ENCODE measurements around the gene KCNAB1.

DNA sequence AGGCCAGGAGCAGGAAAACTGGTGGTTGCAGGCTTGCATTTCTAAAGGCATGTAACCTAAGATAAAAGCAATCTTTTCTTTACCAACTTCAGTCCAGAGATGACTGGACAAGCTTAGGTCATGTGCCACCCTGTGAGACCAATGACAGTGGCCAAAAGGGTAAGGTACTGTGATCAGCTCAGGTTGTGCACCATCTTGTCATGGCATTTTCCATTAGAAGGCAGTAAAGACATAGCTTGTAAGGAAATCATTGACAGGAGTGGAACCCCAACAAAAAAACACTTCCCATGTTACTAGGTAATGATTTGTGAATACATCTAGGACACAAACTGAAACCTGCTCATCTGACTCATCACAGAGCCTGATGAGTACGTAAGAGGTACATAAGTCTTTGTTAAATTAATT lies 399.4 kb downstream of the KCNAB1 start:
- no peak for TF ChIP-seq EZH2 (IDR thresholded peaks at IDR 0.05; ENCODE audit: borderline replicate concordance, insufficient read depth, low read depth, low read length, poor library complexity, severe bottlenecking)
- TF ChIP-seq, protein P1, sequence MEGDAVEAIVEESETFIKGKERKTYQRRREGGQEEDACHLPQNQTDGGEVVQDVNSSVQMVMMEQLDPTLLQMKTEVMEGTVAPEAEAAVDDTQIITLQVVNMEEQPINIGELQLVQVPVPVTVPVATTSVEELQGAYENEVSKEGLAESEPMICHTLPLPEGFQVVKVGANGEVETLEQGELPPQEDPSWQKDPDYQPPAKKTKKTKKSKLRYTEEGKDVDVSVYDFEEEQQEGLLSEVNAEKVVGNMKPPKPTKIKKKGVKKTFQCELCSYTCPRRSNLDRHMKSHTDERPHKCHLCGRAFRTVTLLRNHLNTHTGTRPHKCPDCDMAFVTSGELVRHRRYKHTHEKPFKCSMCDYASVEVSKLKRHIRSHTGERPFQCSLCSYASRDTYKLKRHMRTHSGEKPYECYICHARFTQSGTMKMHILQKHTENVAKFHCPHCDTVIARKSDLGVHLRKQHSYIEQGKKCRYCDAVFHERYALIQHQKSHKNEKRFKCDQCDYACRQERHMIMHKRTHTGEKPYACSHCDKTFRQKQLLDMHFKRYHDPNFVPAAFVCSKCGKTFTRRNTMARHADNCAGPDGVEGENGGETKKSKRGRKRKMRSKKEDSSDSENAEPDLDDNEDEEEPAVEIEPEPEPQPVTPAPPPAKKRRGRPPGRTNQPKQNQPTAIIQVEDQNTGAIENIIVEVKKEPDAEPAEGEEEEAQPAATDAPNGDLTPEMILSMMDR (IDR thresholded peaks at IDR 0.05), result no peak

Data from B cell (primary cell).